PC-9 (cell line): ENCODE results near the gene INHBE. TPM values are rescaled to one million over a fixed set of nuclear protein-coding genes. Genes with fewer than 3 reads are reported as not detected.

Experiments used
- BruUV-seq: library from RNA; stranded (reverse); fragments of 400-500 nt; replicated peaks from 2 replicates; lab custom pipeline; 2021; lab: Mats Ljungman, UMichigan
- CTCF ChIA-PET: fragments of 300-600 bp; sonication (Branson Sonifier 250); formaldehyde crosslinking; loops from one replicate; lab custom pipeline; 2022; ENCODE audit warnings: antibody characterized with exemption; lab: Charles Lee
- POLR2A ChIA-PET: fragments of 300-600 bp; sonication (Branson Sonifier 250); formaldehyde crosslinking; loops from one replicate; lab custom pipeline; 2022; ENCODE audit warnings: antibody characterized with exemption; ENCODE audit not compliant: unreplicated experiment; lab: Charles Lee
- DNase-seq, 2 experiments: peaks; one replicate each; pipeline versions ENCODE4 v3.0.0 to v3.0.0-alpha.2; 2015 to 2022; ENCODE audit warnings: mixed read lengths in 1 of 2
- H2AFZ ChIP-seq: fragments of 200-600 bp; sonication (generic); 2 replicates; pipeline ENCODE4 v1.8.1; 2017; ENCODE audit warnings: antibody characterized with exemption
- H3F3A ChIP-seq: fragments of 200-600 bp; sonication (generic); 2 replicates; pipeline ENCODE4 v1.8.1; 2017; ENCODE audit warnings: antibody characterized with exemption, mild to moderate bottlenecking, low read depth; ENCODE audit not compliant: insufficient read depth
- H3K27ac ChIP-seq: fragments of 200-600 bp; sonication (generic); 2 replicates; pipeline ENCODE4 v1.6.1; 2016; ENCODE audit warnings: mixed run types
- H3K27me3 ChIP-seq: fragments of 200-600 bp; sonication (generic); 2 replicates; pipeline ENCODE4 v1.6.1; 2016; ENCODE audit warnings: low read depth, mixed run types; ENCODE audit not compliant: insufficient read depth
- H3K36me3 ChIP-seq: fragments of 200-600 bp; sonication (generic); 2 replicates; pipeline ENCODE4 v1.6.1; 2016; ENCODE audit warnings: low read depth, mixed run types
- H3K4me1 ChIP-seq: fragments of 200-600 bp; sonication (generic); replicated peaks from 2 replicates; pipeline ENCODE4 v1.6.1; 2016; ENCODE audit warnings: mixed run types; ENCODE audit not compliant: insufficient read depth
- H3K4me2 ChIP-seq: fragments of 200-600 bp; sonication (generic); 2 replicates; pipeline ENCODE4 v1.6.1; 2017; ENCODE audit warnings: mixed run types
- H3K4me3 ChIP-seq: fragments of 200-600 bp; sonication (generic); 2 replicates; pipeline ENCODE4 v1.6.1; 2016; ENCODE audit warnings: mixed run types
- H3K79me2 ChIP-seq: fragments of 200-600 bp; sonication (generic); 2 replicates; pipeline ENCODE4 v1.6.1; 2017; ENCODE audit warnings: low read depth, mixed run types
- H3K9me2 ChIP-seq: fragments of 200-600 bp; sonication (generic); 2 replicates; pipeline ENCODE4 v1.8.1; 2017; ENCODE audit warnings: mild to moderate bottlenecking; ENCODE audit not compliant: insufficient read depth
- H3K9me3 ChIP-seq: fragments of 200-600 bp; sonication (generic); 2 replicates; pipeline ENCODE4 v1.8.1; 2016; ENCODE audit warnings: low read depth; ENCODE audit not compliant: insufficient read depth
- H4K20me1 ChIP-seq: fragments of 200-600 bp; sonication (generic); 2 replicates; pipeline ENCODE4 v1.8.1; 2017; ENCODE audit not compliant: insufficient read depth
- CTCF ChIP-seq: fragments of 200-600 bp; sonication (generic); conservative IDR thresholded peaks from 2 replicates; pipeline ENCODE4 v1.6.1; 2017; ENCODE audit warnings: mixed run types, antibody characterized with exemption, mild to moderate bottlenecking, moderate library complexity
- EZH2 ChIP-seq: fragments of 200-600 bp; sonication (generic); IDR thresholded peaks from 2 replicates; pipeline ENCODE4 v1.8.0; 2017; ENCODE audit warnings: antibody characterized with exemption, low read depth
- intact Hi-C: fragments of 100-400 bp; cut with micrococcal nuclease; formaldehyde crosslinking; loops from one replicate; pipeline ENCODE4 v1.10.0; 2022; ENCODE audit not compliant: unreplicated experiment
- total RNA-seq: library from RNA; stranded (reverse); gene quantifications from 2 replicates; pipeline ENCODE4 v1.2.3, GENCODE V29; 2021

INHBE gene
- total RNA-seq, 1 experiment from 2014 or later: 0.90 TPM

GRCh38 chr12:57450057-57450456 lies 5.0 kb upstream of the INHBE start:
- H3K9me3 ChIP-seq: no peaks in the 10 kb centered on the region
- no peak overlapping the region for H2AFZ ChIP-seq
- intact Hi-C loops: loop anchor here (10.0 kb wide), 1 partner anchor 455 kb away; no protein-coding TSS in a partner anchor
- no TSS peak for BruUV-seq
- H3K9me2 ChIP-seq: no peaks in the 10 kb centered on the region
- TF ChIP-seq EZH2 (no peak), CTCF (no peak)
- no peaks in the 10 kb centered on the region for H4K20me1 ChIP-seq
- H3K4me1 ChIP-seq: peaks cover 7% of the 10 kb centered on the region
- H3F3A ChIP-seq: peaks cover 2% of the 10 kb centered on the region; the same call in 1 of the 2 replicates
- H3K4me3 ChIP-seq: no peak overlapping the region
- H3K27me3 ChIP-seq: no peaks in the 10 kb centered on the region
- no peaks in the 10 kb centered on the region for H3K36me3 ChIP-seq
- H3K79me2 ChIP-seq: no peaks in the 10 kb centered on the region
- ChIA-PET POLR2A (no interaction called here), CTCF (no interaction called here)
- H3K4me2 ChIP-seq: no peak overlapping the region
- no peak overlapping the region for H3K27ac ChIP-seq
- no peak for DNase-seq

- no peak overlapping the region for H3K4me2 ChIP-seq
- peaks cover 20% of the 10 kb centered on the region for H3K4me1 ChIP-seq
- H3K27ac ChIP-seq: no peak overlapping the region
- CTCF ChIA-PET: no interaction called here
- DNase-seq: no peak
- H3K27me3 ChIP-seq: no peaks in the 10 kb centered on the region
- H3K4me3 ChIP-seq: no peak overlapping the region
- no peaks in the 10 kb centered on the region for H3K36me3 ChIP-seq
- no peaks in the 10 kb centered on the region for H3K9me3 ChIP-seq
- no peaks in the 10 kb centered on the region for H3F3A ChIP-seq
- H2AFZ ChIP-seq: no peak overlapping the region
- POLR2A ChIA-PET: no interaction called here
- intact Hi-C loops: loop anchor here (10.0 kb wide), 1 partner anchor 453 kb away; no protein-coding TSS in a partner anchor
- BruUV-seq: no TSS peak
- no peaks in the 10 kb centered on the region for H4K20me1 ChIP-seq
- no peaks in the 10 kb centered on the region for H3K79me2 ChIP-seq
- H3K9me2 ChIP-seq: no peaks in the 10 kb centered on the region
- no peak for TF ChIP-seq CTCF
- TF ChIP-seq EZH2: no peak
Measured at GRCh38 chr12:57451233-57451778, 3.8 kb upstream of the INHBE start.

GRCh38 chr12:57452181-57452936 lies 2.7 kb upstream of the INHBE start:
- Histone ChIP-seq H3K79me2 (no peaks in the 10 kb centered on the region), H3K9me2 (no peaks in the 10 kb centered on the region), H3K4me2 (no peak overlapping the region), H3K27me3 (no peaks in the 10 kb centered on the region), H3K9me3 (no peaks in the 10 kb centered on the region), H3K27ac (no peak overlapping the region), H2AFZ (no peak overlapping the region), H3F3A (no peaks in the 10 kb centered on the region), H4K20me1 (no peaks in the 10 kb centered on the region), H3K36me3 (no peaks in the 10 kb centered on the region), H3K4me1 (peaks cover 28% of the 10 kb centered on the region), H3K4me3 (no peak overlapping the region)
- DNase-seq: no peak
- no TSS peak for BruUV-seq
- ChIA-PET CTCF (interaction anchor here (0.5 to 1.8 kb wide), 10 partner anchors 44 to 695 kb away, joined by 3 to 30 read pairs (median 4); no protein-coding TSS in a partner anchor), POLR2A (interaction anchor here (0.6 to 0.7 kb wide), 2 partner anchors 137 to 144 kb away, joined by 3 read pairs; no protein-coding TSS in a partner anchor)
- no peak for TF ChIP-seq EZH2
- intact Hi-C loops: loop anchor here (2.0 to 10.0 kb wide), 2 partner anchors 240 to 452 kb away; no protein-coding TSS in a partner anchor
